WTC11 (cell line): Measurements from ENCODE around the gene C17orf113. TPM values are rescaled to one million over a fixed set of nuclear protein-coding genes. Genes with fewer than 3 reads are reported as not detected.

Experiments used
- ATAC-seq: fragments of 200-7000 bp; cut with Tn5 transposase; 2 replicates; pipeline ENCODE4 v1.10.0; 2021; ENCODE audit warnings: mild to moderate bottlenecking, moderate library complexity
- CTCF ChIA-PET: fragments of 300-600 bp; sonication (Branson Sonifier 250); formaldehyde crosslinking; loops from one replicate; lab custom pipeline; 2021; ENCODE audit warnings: antibody characterized with exemption; lab: Charles Lee
- POLR2A ChIA-PET: fragments of 350-600 bp; sonication (Branson Sonifier 250); formaldehyde crosslinking; loops from one replicate; lab custom pipeline; 2021; ENCODE audit warnings: antibody characterized with exemption; lab: Charles Lee
- DNase-seq: peaks from one replicate; pipeline ENCODE4 v3.0.0; 2021; ENCODE audit warnings: low spot score
- H3K27ac Mint-ChIP-seq: 2 replicates; pipeline ENCODE4 v1.8.0; 2021; ENCODE audit warnings: mixed read lengths
- H3K27me3 Mint-ChIP-seq: 2 replicates; pipeline ENCODE4 v1.8.0; 2021; ENCODE audit warnings: low read depth, mild to moderate bottlenecking, moderate library complexity, mixed read lengths
- H3K36me3 Mint-ChIP-seq: 2 replicates; pipeline ENCODE4 v1.8.0; 2021; ENCODE audit warnings: mixed read lengths
- H3K4me1 Mint-ChIP-seq: 2 replicates; pipeline ENCODE4 v1.8.0; 2022; ENCODE audit warnings: mixed read lengths
- H3K4me3 Mint-ChIP-seq: 2 replicates; pipeline ENCODE4 v1.8.0; 2021; ENCODE audit warnings: mild to moderate bottlenecking, moderate library complexity, mixed read lengths
- H3K9me3 Mint-ChIP-seq: 2 replicates; pipeline ENCODE4 v1.8.0; 2021; ENCODE audit warnings: mixed read lengths
- ARID4B ChIP-seq: sonication (generic); formaldehyde crosslinking; IDR thresholded peaks from 2 replicates; pipeline ENCODE4 v1.8.0; 2023; ENCODE audit warnings: missing genetic modification reagents, mild to moderate bottlenecking, borderline replicate concordance
- CREB1 ChIP-seq: sonication (generic); formaldehyde crosslinking; IDR thresholded peaks from 2 replicates; pipeline ENCODE4 v1.8.0; 2023; ENCODE audit warnings: mild to moderate bottlenecking, missing genetic modification reagents
- ESRRA ChIP-seq: sonication (generic); formaldehyde crosslinking; IDR thresholded peaks from 2 replicates; pipeline ENCODE4 v1.8.1; 2022; ENCODE audit warnings: mild to moderate bottlenecking, missing genetic modification reagents, borderline replicate concordance
- FOXJ3 ChIP-seq: sonication (generic); formaldehyde crosslinking; IDR thresholded peaks from 2 replicates; pipeline ENCODE4 v1.9.0; 2021; ENCODE audit warnings: missing genetic modification reagents, mild to moderate bottlenecking, borderline replicate concordance
- FOXP1 ChIP-seq: sonication (generic); formaldehyde crosslinking; IDR thresholded peaks from 2 replicates; pipeline ENCODE4 v1.8.0; 2022; ENCODE audit warnings: missing genetic modification reagents, mild to moderate bottlenecking, moderate library complexity, borderline replicate concordance
- GABPB1 ChIP-seq: sonication (generic); formaldehyde crosslinking; IDR thresholded peaks from 2 replicates; pipeline ENCODE4 v1.8.1; 2023; ENCODE audit warnings: mild to moderate bottlenecking, missing genetic modification reagents
- GTF2I ChIP-seq: fragments of 250-450 bp; sonication (Bioruptor Pico); conservative IDR thresholded peaks from 2 replicates; pipeline ENCODE4 v1.4.0; 2021; ENCODE audit warnings: mild to moderate bottlenecking
- MYBL2 ChIP-seq: sonication (generic); formaldehyde crosslinking; IDR thresholded peaks from 2 replicates; pipeline ENCODE4 v1.8.1; 2023; ENCODE audit warnings: mild to moderate bottlenecking, moderate library complexity, missing genetic modification reagents
- NFYB ChIP-seq: sonication (generic); formaldehyde crosslinking; conservative IDR thresholded peaks from 2 replicates; pipeline ENCODE4 v1.8.0; 2022; ENCODE audit warnings: low read depth, missing genetic modification reagents
- OVOL2 ChIP-seq: fragments of 250-450 bp; sonication (Bioruptor Pico); IDR thresholded peaks from 2 replicates; pipeline ENCODE4 v1.9.0; 2021; ENCODE audit warnings: mild to moderate bottlenecking, borderline replicate concordance
- SMAD3 ChIP-seq: sonication (generic); formaldehyde crosslinking; IDR thresholded peaks from 2 replicates; pipeline ENCODE4 v1.8.0; 2022; ENCODE audit warnings: missing genetic modification reagents, mild to moderate bottlenecking, borderline replicate concordance
- SMAD4 ChIP-seq: sonication (generic); formaldehyde crosslinking; IDR thresholded peaks from 2 replicates; pipeline ENCODE4 v1.8.0; 2022; ENCODE audit warnings: mild to moderate bottlenecking, missing genetic modification reagents
- USF1 ChIP-seq: sonication (generic); formaldehyde crosslinking; IDR thresholded peaks from 2 replicates; pipeline ENCODE4 v1.8.0; 2022; ENCODE audit warnings: mild to moderate bottlenecking, missing genetic modification reagents
- ZBTB21 ChIP-seq: sonication (generic); formaldehyde crosslinking; IDR thresholded peaks from 2 replicates; pipeline ENCODE4 v1.8.1; 2023; ENCODE audit warnings: mild to moderate bottlenecking, missing genetic modification reagents, borderline replicate concordance
- ZNF423 ChIP-seq: fragments of 250-450 bp; sonication (Bioruptor Pico); IDR thresholded peaks from 2 replicates; pipeline ENCODE4 v2.1.2; 2022; ENCODE audit warnings: mild to moderate bottlenecking, moderate library complexity
- total RNA-seq: library from RNA; stranded (reverse); gene quantifications from 3 replicates; pipeline ENCODE4 v1.2.3, GENCODE V29; 2021
- TF ChIP-seq, protein P1 (sequence below): sonication (generic); formaldehyde crosslinking; IDR thresholded peaks from 2 replicates; pipeline ENCODE4 v1.8.1; 2022; ENCODE audit warnings: missing genetic modification reagents, borderline replicate concordance
- TF ChIP-seq, protein P2 (sequence below): sonication (generic); formaldehyde crosslinking; IDR thresholded peaks from 2 replicates; pipeline ENCODE4 v1.8.0; 2023; ENCODE audit warnings: mild to moderate bottlenecking, missing genetic modification reagents
- TF ChIP-seq, protein P3 (sequence below): sonication (generic); formaldehyde crosslinking; IDR thresholded peaks from 2 replicates; pipeline ENCODE4 v1.8.1; 2022; ENCODE audit warnings: mild to moderate bottlenecking, missing genetic modification reagents, moderate library complexity, borderline replicate concordance
- TF ChIP-seq, protein P4 (sequence below): fragments of 250-450 bp; sonication (Bioruptor Pico); IDR thresholded peaks from 2 replicates; pipeline ENCODE4 v2.1.2; 2022; ENCODE audit warnings: mild to moderate bottlenecking, moderate library complexity

The C17orf113 gene
- total RNA-seq, 1 experiment from 2014 or later = 1.9 TPM

DNA sequence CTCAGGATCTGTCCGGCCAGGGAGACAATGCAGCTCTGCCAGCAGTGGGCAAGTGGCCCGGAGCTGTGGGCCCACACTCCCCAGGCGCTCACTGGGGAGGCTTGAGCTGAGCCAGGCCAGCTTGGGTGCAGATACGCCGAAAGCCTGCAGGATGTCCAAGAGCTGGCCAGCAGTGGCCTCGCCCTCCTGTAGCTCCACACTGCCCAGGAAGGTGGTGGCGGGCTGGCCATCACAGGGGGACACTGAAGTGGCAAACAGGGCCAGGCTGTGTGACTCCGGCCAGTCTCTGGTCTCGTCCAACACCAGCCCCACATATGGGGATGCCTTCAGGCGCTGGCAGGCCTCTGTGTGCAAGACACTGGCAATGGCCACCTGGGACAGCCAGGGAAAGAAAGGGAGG lies 9.6 kb downstream of the C17orf113 start:
- H3K36me3 Mint-ChIP-seq = no peaks in the 10 kb centered on the region
- no peak overlapping the region for H3K4me3 Mint-ChIP-seq
- no peaks in the 10 kb centered on the region for H3K27me3 Mint-ChIP-seq
- ChIA-PET CTCF (interaction anchor here (0.8 to 5.0 kb wide), 9 partner anchors 8 to 79 kb away, joined by 4 to 34 read pairs (median 5); partner anchors contain the start of gene NKIRAS2), POLR2A (interaction anchor here (1.4 kb wide), 1 partner anchor 9 kb away, joined by 6 read pairs; no protein-coding TSS in a partner anchor)
- peaks cover 7% of the 10 kb centered on the region for H3K4me1 Mint-ChIP-seq
- no peak for TF ChIP-seq MYBL2 (CRISPR knock-in tag)
- TF ChIP-seq FOXJ3 (CRISPR knock-in tag) = no peak
- TF ChIP-seq ZBTB21 (CRISPR knock-in tag) = no peak
- TF ChIP-seq ESRRA (CRISPR knock-in tag) = no peak
- no peak for TF ChIP-seq CREB1
- no peak for TF ChIP-seq GABPB1 (CRISPR knock-in tag)
- TF ChIP-seq USF1 = no peak
- TF ChIP-seq, protein P1, sequence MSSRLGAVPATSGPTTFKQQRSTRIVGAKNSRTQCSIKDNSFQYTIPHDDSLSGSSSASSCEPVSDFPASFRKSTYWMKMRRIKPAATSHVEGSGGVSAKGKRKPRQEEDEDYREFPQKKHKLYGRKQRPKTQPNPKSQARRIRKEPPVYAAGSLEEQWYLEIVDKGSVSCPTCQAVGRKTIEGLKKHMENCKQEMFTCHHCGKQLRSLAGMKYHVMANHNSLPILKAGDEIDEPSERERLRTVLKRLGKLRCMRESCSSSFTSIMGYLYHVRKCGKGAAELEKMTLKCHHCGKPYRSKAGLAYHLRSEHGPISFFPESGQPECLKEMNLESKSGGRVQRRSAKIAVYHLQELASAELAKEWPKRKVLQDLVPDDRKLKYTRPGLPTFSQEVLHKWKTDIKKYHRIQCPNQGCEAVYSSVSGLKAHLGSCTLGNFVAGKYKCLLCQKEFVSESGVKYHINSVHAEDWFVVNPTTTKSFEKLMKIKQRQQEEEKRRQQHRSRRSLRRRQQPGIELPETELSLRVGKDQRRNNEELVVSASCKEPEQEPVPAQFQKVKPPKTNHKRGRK = no peak
- TF ChIP-seq SMAD3 = no peak
- TF ChIP-seq, protein P2, sequence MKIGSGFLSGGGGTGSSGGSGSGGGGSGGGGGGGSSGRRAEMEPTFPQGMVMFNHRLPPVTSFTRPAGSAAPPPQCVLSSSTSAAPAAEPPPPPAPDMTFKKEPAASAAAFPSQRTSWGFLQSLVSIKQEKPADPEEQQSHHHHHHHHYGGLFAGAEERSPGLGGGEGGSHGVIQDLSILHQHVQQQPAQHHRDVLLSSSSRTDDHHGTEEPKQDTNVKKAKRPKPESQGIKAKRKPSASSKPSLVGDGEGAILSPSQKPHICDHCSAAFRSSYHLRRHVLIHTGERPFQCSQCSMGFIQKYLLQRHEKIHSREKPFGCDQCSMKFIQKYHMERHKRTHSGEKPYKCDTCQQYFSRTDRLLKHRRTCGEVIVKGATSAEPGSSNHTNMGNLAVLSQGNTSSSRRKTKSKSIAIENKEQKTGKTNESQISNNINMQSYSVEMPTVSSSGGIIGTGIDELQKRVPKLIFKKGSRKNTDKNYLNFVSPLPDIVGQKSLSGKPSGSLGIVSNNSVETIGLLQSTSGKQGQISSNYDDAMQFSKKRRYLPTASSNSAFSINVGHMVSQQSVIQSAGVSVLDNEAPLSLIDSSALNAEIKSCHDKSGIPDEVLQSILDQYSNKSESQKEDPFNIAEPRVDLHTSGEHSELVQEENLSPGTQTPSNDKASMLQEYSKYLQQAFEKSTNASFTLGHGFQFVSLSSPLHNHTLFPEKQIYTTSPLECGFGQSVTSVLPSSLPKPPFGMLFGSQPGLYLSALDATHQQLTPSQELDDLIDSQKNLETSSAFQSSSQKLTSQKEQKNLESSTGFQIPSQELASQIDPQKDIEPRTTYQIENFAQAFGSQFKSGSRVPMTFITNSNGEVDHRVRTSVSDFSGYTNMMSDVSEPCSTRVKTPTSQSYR = no peak
- no peak for TF ChIP-seq OVOL2 (CRISPR knock-in tag)
- TF ChIP-seq NFYB = no peak
- TF ChIP-seq ZNF423 (CRISPR knock-in tag) = no peak
- TF ChIP-seq, protein P3, sequence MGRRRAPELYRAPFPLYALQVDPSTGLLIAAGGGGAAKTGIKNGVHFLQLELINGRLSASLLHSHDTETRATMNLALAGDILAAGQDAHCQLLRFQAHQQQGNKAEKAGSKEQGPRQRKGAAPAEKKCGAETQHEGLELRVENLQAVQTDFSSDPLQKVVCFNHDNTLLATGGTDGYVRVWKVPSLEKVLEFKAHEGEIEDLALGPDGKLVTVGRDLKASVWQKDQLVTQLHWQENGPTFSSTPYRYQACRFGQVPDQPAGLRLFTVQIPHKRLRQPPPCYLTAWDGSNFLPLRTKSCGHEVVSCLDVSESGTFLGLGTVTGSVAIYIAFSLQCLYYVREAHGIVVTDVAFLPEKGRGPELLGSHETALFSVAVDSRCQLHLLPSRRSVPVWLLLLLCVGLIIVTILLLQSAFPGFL (CRISPR knock-in tag) = no peak
- no peak for ATAC-seq
- H3K27ac Mint-ChIP-seq = no peak overlapping the region
- DNase-seq = no peak
- no peaks in the 10 kb centered on the region for H3K9me3 Mint-ChIP-seq

DNA sequence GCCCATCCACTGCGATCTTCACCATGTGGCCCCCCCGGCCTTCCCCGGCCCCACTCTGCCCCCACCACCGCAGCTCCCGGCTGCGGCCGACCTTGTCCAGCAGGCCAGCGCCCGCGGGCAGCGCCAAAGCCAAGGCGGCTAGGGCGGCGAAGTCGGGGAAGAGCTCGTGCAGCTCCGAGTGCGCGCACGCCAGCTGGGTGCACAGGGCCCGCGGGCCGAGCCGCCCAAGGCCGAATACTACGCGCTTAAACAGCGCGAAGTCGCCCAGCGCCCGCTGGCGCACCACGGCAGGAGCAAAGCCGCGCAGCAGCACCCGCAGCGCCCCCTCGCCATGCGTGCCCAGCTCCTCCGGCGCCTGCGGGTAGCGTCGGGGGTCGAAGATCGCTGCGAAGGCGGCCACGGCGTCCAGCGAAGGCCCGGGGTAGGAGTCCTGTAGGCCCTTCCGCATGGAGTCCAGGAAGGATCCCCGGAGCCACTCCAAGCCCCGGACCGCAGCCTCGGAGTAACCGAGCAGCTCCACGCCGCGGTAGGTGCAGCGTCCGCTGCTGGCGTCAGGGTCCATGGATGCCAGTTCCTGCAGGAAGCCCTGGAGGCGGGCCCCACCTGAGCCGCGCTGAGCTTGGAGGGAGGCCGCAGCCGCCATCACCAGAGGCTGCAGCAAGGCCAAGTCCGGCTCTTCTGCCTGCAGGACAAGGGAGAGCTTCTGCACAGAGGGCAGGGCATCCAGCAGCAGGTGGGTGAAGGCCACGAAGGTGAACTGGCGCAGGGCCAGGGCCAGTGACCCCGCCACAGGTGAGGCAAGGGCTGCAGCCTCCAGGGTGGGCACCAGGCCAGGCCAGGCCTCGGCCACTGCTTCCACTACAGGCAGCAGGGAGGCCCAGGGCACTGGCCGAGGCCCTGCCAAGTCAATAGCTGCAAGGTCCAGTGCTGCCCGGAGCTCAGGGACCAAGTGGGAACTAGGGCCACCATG lies 10.3 kb downstream of the C17orf113 start:
- no peak for ATAC-seq
- DNase-seq = no peak
- POLR2A ChIA-PET = interaction anchor here (0.8 to 1.4 kb wide), 3 partner anchors 9 to 23 kb away, joined by 3 to 6 read pairs (median 3); partner anchors contain the start of gene DNAJC7
- CTCF ChIA-PET = interaction anchor here (0.8 to 5.0 kb wide), 10 partner anchors 9 to 81 kb away, joined by 3 to 34 read pairs (median 4); partner anchors contain the start of gene NKIRAS2
- Mint-ChIP-seq H3K4me1 (peaks cover 7% of the 10 kb centered on the region), H3K9me3 (no peaks in the 10 kb centered on the region), H3K36me3 (no peaks in the 10 kb centered on the region), H3K27me3 (no peaks in the 10 kb centered on the region), H3K4me3 (no peak overlapping the region), H3K27ac (no peak overlapping the region)
- TF ChIP-seq ARID4B (CRISPR knock-in tag) (no peak), GTF2I (no peak), FOXP1 (CRISPR knock-in tag) (no peak), SMAD4 (CRISPR knock-in tag) (no peak)
- TF ChIP-seq, protein P4, sequence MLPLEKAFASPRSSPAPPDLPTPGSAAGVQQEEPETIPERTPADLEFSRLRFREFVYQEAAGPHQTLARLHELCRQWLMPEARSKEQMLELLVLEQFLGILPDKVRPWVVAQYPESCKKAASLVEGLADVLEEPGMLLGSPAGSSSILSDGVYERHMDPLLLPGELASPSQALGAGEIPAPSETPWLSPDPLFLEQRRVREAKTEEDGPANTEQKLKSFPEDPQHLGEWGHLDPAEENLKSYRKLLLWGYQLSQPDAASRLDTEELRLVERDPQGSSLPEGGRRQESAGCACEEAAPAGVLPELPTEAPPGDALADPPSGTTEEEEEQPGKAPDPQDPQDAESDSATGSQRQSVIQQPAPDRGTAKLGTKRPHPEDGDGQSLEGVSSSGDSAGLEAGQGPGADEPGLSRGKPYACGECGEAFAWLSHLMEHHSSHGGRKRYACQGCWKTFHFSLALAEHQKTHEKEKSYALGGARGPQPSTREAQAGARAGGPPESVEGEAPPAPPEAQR (CRISPR knock-in tag) = no peak
- TF ChIP-seq, protein P1 = no peak
